Measurements from ENCODE around the gene DCTN3. TPM values are rescaled to one million over a fixed set of nuclear protein-coding genes. Genes with fewer than 3 reads are reported as not detected.
A peak's percentile ranks its signal among the peaks of the same experiment; 100 is the strongest.

The DCTN3 gene
- total and polyA plus RNA-seq, 8 donors, result 9.3 to 107 (median 55.4) TPM

DNA sequence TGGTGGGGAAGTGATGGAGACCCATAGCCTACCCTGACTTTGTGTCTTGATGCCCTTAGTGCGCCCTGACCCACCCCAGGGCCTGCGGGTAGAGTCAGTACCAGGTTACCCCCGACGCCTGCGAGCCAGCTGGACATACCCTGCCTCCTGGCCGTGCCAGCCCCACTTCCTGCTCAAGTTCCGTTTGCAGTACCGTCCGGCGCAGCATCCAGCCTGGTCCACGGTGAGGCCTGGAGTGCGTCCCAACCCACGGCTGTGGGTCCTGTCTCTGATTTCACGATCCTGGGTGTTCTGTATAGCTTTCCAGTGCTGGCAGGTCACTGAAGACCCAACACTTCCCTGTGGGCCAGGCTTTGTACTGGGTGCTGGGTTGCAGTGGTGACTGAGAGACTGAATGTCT, 38.2 kb upstream of the DCTN3 start:
- Histone ChIP-seq H3K36me3 (peaks cover 0 to 34% (median 15%) of the 10 kb centered on the region in 4 donors), H3K27me3 (no peaks in the 10 kb centered on the region), H3K27ac (no peak overlapping the region), H3K4me3 (no peak overlapping the region), H3K4me1 (peaks cover 18 to 26% (median 22%) of the 10 kb centered on the region in 4 donors), H3K9me3 (no peaks in the 10 kb centered on the region)
- DNase-seq, result no peak
- intact Hi-C loops (cut with DNase I; ENCODE audit: low total_unique reads), result no loop called here
- 86 to 94% (median 89%) methylated on average over 14 of the region's 14 CpGs for WGBS, 5 donors
- TF ChIP-seq, protein P1, sequence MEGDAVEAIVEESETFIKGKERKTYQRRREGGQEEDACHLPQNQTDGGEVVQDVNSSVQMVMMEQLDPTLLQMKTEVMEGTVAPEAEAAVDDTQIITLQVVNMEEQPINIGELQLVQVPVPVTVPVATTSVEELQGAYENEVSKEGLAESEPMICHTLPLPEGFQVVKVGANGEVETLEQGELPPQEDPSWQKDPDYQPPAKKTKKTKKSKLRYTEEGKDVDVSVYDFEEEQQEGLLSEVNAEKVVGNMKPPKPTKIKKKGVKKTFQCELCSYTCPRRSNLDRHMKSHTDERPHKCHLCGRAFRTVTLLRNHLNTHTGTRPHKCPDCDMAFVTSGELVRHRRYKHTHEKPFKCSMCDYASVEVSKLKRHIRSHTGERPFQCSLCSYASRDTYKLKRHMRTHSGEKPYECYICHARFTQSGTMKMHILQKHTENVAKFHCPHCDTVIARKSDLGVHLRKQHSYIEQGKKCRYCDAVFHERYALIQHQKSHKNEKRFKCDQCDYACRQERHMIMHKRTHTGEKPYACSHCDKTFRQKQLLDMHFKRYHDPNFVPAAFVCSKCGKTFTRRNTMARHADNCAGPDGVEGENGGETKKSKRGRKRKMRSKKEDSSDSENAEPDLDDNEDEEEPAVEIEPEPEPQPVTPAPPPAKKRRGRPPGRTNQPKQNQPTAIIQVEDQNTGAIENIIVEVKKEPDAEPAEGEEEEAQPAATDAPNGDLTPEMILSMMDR (IDR thresholded peaks at IDR 0.05), result no peak
- no peak for TF ChIP-seq POLR2A (IDR thresholded peaks at IDR 0.05)
- TF ChIP-seq EP300 (IDR thresholded peaks at IDR 0.05), result no peak
- TF ChIP-seq POLR2AphosphoS5 (IDR thresholded peaks at IDR 0.05), result no peak

DNA sequence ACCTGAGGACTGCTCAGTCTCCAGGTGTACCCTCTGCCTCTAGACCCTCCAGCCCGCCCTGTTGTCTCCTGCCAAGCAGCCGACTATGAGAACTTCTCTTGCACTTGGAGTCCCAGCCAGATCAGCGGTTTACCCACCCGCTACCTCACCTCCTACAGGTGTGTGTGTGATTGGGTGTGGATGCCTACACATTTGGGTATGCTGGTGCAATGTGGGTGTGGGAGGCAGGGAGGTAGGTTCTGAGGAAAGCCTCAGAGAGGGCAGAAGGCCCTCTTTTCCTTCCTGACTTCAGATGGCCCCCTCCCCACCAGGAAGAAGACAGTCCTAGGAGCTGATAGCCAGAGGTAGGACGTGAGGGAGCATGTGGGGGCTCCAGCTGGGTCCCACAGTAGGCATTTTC, 36.7 kb upstream of the DCTN3 start:
- 84 to 91% (median 88%) methylated on average over 5 of the region's 5 CpGs for WGBS, 5 donors
- H3K4me1 ChIP-seq, result peaks cover 33 to 41% (median 35%) of the 10 kb centered on the region in 4 donors
- H3K27ac ChIP-seq, result no peak overlapping the region
- peaks cover 0 to 27% (median 15%) of the 10 kb centered on the region in 4 donors for H3K36me3 ChIP-seq
- intact Hi-C loops (cut with DNase I; ENCODE audit: low total_unique reads), result no loop called here
- no peak for TF ChIP-seq POLR2A (IDR thresholded peaks at IDR 0.05)
- TF ChIP-seq, protein P1 (IDR thresholded peaks at IDR 0.05), result no peak
- H3K27me3 ChIP-seq, result no peaks in the 10 kb centered on the region
- DNase-seq, result no peak
- H3K9me3 ChIP-seq, result no peaks in the 10 kb centered on the region
- no peak overlapping the region for H3K4me3 ChIP-seq

DNA sequence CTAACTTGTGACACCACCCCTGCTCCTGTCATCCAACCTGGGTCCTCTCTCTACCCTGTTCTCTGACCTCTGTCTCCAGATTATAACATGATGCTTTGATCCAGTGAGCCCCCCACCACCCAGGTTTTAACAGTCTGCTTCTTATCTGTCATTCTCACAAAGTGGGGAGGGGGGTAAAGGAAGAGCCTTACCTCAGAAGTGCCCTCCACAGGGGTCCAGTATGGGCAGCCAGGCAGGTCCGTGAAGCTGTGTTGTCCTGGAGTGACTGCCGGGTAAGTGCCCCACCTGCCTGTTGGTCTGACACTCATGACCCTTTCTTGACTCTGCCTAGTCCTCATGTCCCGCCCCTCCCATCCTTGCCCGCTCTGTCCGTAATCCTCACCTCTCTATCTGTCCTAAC, 35.1 kb upstream of the DCTN3 start:
- Histone ChIP-seq H3K4me1 (peaks cover 46 to 56% (median 49%) of the 10 kb centered on the region in 4 donors), H3K36me3 (peaks cover under 1 to 11% (median 8%) of the 10 kb centered on the region in 4 donors), H3K4me3 (no peak overlapping the region), H3K27ac (peak overlapping the region in 4 of 5 donors; percentile 53 to 84 (median 80)), H3K9me3 (no peaks in the 10 kb centered on the region), H3K27me3 (no peaks in the 10 kb centered on the region)
- TF ChIP-seq POLR2A (IDR thresholded peaks at IDR 0.05) (no peak), EP300 (IDR thresholded peaks at IDR 0.05) (no peak)
- TF ChIP-seq, protein P1 (IDR thresholded peaks at IDR 0.05), result no peak
- no peak for DNase-seq
- 68 to 82% (median 79%) methylated on average over 5 of the region's 5 CpGs for WGBS, 5 donors
- intact Hi-C loops (cut with DNase I; ENCODE audit: low total_unique reads), result no loop called here

DNA sequence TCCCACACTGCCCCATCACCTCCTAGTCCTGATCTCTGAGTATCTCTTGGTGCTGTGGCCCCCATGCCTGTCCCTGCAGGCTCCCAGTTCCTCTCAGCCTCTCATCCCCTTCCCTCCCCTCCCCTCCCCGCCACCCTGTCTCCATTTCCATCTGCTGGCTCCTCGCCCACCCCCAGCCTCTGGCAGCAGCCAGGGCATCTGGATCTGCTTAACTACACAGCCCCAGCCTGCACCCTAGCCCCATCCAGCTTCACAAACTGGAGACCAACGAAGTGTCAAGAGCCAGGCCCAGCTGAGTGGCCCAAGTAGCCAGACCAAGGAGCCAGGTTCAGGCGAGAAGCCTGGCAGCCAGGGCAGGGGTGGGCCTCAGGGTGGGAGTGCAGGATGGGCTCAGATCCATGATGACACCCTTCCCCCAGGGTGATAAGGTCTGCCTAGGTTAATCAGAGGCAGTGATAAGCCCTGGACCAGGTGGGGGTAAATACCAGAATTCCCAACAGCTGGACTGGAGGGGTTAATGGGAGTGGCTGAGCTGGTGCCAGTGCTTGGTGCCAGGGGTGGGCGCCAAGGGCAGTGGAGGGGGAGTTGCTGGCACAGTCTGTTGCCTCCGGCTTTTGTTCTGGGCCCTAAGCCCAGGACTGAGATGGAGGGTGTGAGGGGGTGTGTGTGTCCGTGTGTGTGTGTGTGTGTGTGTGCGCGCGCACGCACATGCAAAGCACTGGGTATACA, 34.2 kb upstream of the DCTN3 start:
- 20 to 43% (median 25%) methylated on average over 7 to 11 of the region's 11 CpGs for WGBS, 5 donors
- no peaks in the 10 kb centered on the region for H3K27me3 ChIP-seq
- no peak for TF ChIP-seq POLR2A (IDR thresholded peaks at IDR 0.05)
- TF ChIP-seq, protein P1 (IDR thresholded peaks at IDR 0.05), result no peak
- no peak for TF ChIP-seq EP300 (IDR thresholded peaks at IDR 0.05)
- no peak for TF ChIP-seq POLR2AphosphoS5 (IDR thresholded peaks at IDR 0.05)
- peak; percentile 46 to 88 for DNase-seq
- peak overlapping the region in 1 of 4 donors; percentile 3 for H3K4me3 ChIP-seq
- H3K36me3 ChIP-seq, result peaks cover 4 to 11% (median 9%) of the 10 kb centered on the region in 4 donors
- H3K4me1 ChIP-seq, result peaks cover 46 to 56% (median 49%) of the 10 kb centered on the region in 4 donors
- peak overlapping the region in 4 of 5 donors; percentile 53 to 84 (median 80) for H3K27ac ChIP-seq
- intact Hi-C loops (cut with DNase I; ENCODE audit: low total_unique reads), result no loop called here
- no peaks in the 10 kb centered on the region for H3K9me3 ChIP-seq
